ENCODE measurements around the gene CHST10.

GRCh38 chr2:100393362-100393761, 24.1 kb downstream of the CHST10 start:
- TF ChIP-seq CTCF (IDR thresholded peaks at IDR 0.05): no peak
- TF ChIP-seq POLR2A (IDR thresholded peaks at IDR 0.05): no peak
